Loucy (cell line): Measurements from ENCODE around the gene CFHR4.

Source experiments
- H2AFZ ChIP-seq: fragments of 200-600 bp; sonication (generic); 2 replicates; pipeline ENCODE4 v1.6.0; 2016; ENCODE audit warnings: antibody characterized with exemption, mild to moderate bottlenecking, low read length, moderate library complexity
- H3F3A ChIP-seq: fragments of 200-600 bp; 2 replicates; pipeline ENCODE4 v1.6.0; 2016; ENCODE audit warnings: antibody characterized with exemption, low read depth, mild to moderate bottlenecking
- H3K27me3 ChIP-seq: fragments of 200-600 bp; sonication (generic); 2 replicates; pipeline ENCODE4 v1.6.1; 2014; ENCODE audit warnings: low read length, mild to moderate bottlenecking; ENCODE audit not compliant: insufficient read depth, poor library complexity, severe bottlenecking
- H3K36me3 ChIP-seq: fragments of 200-600 bp; sonication (generic); 2 replicates; pipeline ENCODE4 v1.6.1; 2016; ENCODE audit warnings: low read length; ENCODE audit not compliant: insufficient read depth
- H3K4me1 ChIP-seq: fragments of 200-600 bp; sonication (generic); 2 replicates; pipeline ENCODE4 v1.5.1; 2014; ENCODE audit warnings: low read length, mild to moderate bottlenecking; ENCODE audit not compliant: insufficient read depth, poor library complexity, severe bottlenecking
- H3K4me2 ChIP-seq: fragments of 200-600 bp; sonication (generic); 2 replicates; pipeline ENCODE4 v1.6.0; 2014; ENCODE audit warnings: antibody characterized with exemption, low read length, low read depth, mild to moderate bottlenecking; ENCODE audit not compliant: poor library complexity, severe bottlenecking
- H3K4me3 ChIP-seq: fragments of 200-600 bp; sonication (generic); 2 replicates; pipeline ENCODE4 v1.5.1; 2014; ENCODE audit warnings: low read length, mild to moderate bottlenecking, mixed read lengths; ENCODE audit not compliant: poor library complexity, severe bottlenecking
- H3K79me2 ChIP-seq: fragments of 200-600 bp; sonication (generic); 2 replicates; pipeline ENCODE4 v1.6.1; 2014; ENCODE audit warnings: low read length; ENCODE audit not compliant: insufficient read depth
- H3K9ac ChIP-seq: fragments of 200-600 bp; sonication (generic); 2 replicates; pipeline ENCODE4 v1.6.0; 2014; ENCODE audit warnings: mild to moderate bottlenecking, low read depth, low read length, moderate library complexity; ENCODE audit not compliant: poor library complexity, severe bottlenecking
- H3K9me2 ChIP-seq: fragments of 200-600 bp; sonication (generic); replicated peaks from 2 replicates; pipeline ENCODE4 v1.6.1; 2016; ENCODE audit warnings: low read depth, low read length, mixed read lengths
- H3K9me3 ChIP-seq: fragments of 200-600 bp; sonication (generic); 2 replicates; pipeline ENCODE4 v1.6.1; 2014; ENCODE audit warnings: mild to moderate bottlenecking, antibody characterized with exemption, low read length, low read depth; ENCODE audit not compliant: insufficient read depth
- H4K20me1 ChIP-seq: fragments of 200-600 bp; sonication (generic); 2 replicates; pipeline ENCODE4 v1.6.0; 2014; ENCODE audit warnings: antibody characterized with exemption, low read length, mild to moderate bottlenecking; ENCODE audit not compliant: insufficient read depth, poor library complexity, severe bottlenecking
- CTCF ChIP-seq: fragments of 200-600 bp; sonication (generic); conservative IDR thresholded peaks from 2 replicates; pipeline ENCODE4 v1.5.1; 2014; ENCODE audit warnings: mild to moderate bottlenecking, antibody characterized with exemption, low read length
- EZH2phosphoT487 ChIP-seq: fragments of 200-600 bp; IDR thresholded peaks from 2 replicates; pipeline ENCODE4 v1.6.1; 2018; ENCODE audit warnings: antibody characterized with exemption, mild to moderate bottlenecking, moderate library complexity, borderline replicate concordance

CFHR4 gene

DNA sequence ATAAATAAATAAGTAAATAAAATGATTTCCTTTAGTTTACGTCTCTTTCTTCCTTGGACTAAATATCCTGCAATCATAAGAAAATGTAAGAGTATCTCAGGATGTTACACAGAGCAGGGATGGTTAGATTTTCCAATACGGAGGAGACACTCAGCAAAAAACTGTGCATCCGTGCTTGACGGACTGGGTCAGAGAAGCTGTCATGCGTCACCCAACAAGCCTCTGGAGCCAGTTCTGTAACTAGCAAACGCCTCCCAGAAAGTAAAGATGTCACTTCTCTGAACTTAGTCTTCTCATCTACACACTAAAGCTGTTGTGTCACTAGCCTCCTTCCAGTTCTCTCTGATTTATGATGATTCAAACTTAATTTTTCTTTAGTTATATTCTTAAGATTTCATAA, 3.4 kb downstream of the CFHR4 start:
- no peaks in the 10 kb centered on the region for H3K9me2 ChIP-seq
- no peaks in the 10 kb centered on the region for H3K79me2 ChIP-seq
- no peaks in the 10 kb centered on the region for H3K27me3 ChIP-seq
- no peaks in the 10 kb centered on the region for H3K4me1 ChIP-seq
- H3K9me3 ChIP-seq, result no peaks in the 10 kb centered on the region
- TF ChIP-seq CTCF (no peak), EZH2phosphoT487 (no peak)
- H3F3A ChIP-seq, result no peaks in the 10 kb centered on the region
- H2AFZ ChIP-seq, result no peak overlapping the region
- H3K9ac ChIP-seq, result no peak overlapping the region
- H3K36me3 ChIP-seq, result no peaks in the 10 kb centered on the region
- no peak overlapping the region for H3K4me2 ChIP-seq
- H4K20me1 ChIP-seq, result no peaks in the 10 kb centered on the region
- no peak overlapping the region for H3K4me3 ChIP-seq

- no peaks in the 10 kb centered on the region for H3K9me2 ChIP-seq
- H4K20me1 ChIP-seq, result no peaks in the 10 kb centered on the region
- H3K4me3 ChIP-seq, result no peak overlapping the region
- no peaks in the 10 kb centered on the region for H3K4me1 ChIP-seq
- H3K9ac ChIP-seq, result no peak overlapping the region
- H3K79me2 ChIP-seq, result no peaks in the 10 kb centered on the region
- no peak overlapping the region for H3K4me2 ChIP-seq
- no peaks in the 10 kb centered on the region for H3K27me3 ChIP-seq
- H3K9me3 ChIP-seq, result no peaks in the 10 kb centered on the region
- no peaks in the 10 kb centered on the region for H3F3A ChIP-seq
- no peaks in the 10 kb centered on the region for H3K36me3 ChIP-seq
- H2AFZ ChIP-seq, result no peak overlapping the region; the same call in 1 of the 2 replicates
- no peak for TF ChIP-seq EZH2phosphoT487
- no peak for TF ChIP-seq CTCF
These were observed 8.5 kb downstream of the CFHR4 start for GRCh38 chr1:196896355-196896754.

DNA sequence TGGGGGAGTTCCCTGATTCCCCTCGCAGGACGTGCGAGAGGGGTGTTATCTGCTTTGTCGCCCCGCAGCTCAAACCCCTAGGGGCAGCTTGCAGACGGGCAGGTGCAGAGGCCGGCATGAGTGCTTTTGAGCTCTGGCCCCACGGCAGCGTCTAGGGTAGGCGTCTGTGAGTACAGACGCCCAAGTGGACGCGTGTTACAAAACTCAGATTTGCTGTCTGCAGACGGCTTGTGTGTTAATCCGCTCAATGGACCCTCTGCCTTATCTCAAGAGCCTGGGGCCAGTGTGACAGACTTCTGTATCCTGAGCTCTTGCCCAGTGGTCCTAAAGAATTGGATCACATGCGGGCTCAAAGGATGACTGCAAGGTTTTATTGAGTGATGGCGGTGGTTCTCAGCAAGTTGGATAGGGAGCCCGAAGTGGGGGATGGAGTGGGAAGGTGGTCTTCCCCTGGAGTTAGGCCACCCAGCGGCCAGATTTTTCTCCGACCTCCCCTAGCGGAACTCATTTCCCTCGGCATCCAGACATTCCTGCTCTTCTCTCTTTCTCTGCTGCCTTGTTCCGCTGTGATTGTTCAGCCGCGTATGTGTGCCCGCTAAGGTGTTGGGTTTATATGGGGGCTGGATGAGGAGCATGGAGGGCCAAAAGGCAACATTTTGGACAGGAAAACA, 9.4 kb downstream of the CFHR4 start:
- Histone ChIP-seq H3K27me3 (no peaks in the 10 kb centered on the region), H3F3A (no peaks in the 10 kb centered on the region), H3K79me2 (no peaks in the 10 kb centered on the region), H3K4me1 (no peaks in the 10 kb centered on the region), H4K20me1 (no peaks in the 10 kb centered on the region), H2AFZ (no peak overlapping the region), H3K9ac (no peak overlapping the region), H3K36me3 (no peaks in the 10 kb centered on the region), H3K9me2 (no peaks in the 10 kb centered on the region), H3K4me2 (no peak overlapping the region), H3K9me3 (no peaks in the 10 kb centered on the region), H3K4me3 (no peak overlapping the region)
- TF ChIP-seq CTCF, result no peak
